ENCODE data around the gene WWP2.
A peak's percentile ranks its signal among the peaks of the same experiment; 100 is the strongest.
"Not testable (repeated sequence)": the region's sequence is repeated elsewhere in the genome, so short reads cannot be mapped to it uniquely, and the experiment has no call there.

The WWP2 gene

DNA sequence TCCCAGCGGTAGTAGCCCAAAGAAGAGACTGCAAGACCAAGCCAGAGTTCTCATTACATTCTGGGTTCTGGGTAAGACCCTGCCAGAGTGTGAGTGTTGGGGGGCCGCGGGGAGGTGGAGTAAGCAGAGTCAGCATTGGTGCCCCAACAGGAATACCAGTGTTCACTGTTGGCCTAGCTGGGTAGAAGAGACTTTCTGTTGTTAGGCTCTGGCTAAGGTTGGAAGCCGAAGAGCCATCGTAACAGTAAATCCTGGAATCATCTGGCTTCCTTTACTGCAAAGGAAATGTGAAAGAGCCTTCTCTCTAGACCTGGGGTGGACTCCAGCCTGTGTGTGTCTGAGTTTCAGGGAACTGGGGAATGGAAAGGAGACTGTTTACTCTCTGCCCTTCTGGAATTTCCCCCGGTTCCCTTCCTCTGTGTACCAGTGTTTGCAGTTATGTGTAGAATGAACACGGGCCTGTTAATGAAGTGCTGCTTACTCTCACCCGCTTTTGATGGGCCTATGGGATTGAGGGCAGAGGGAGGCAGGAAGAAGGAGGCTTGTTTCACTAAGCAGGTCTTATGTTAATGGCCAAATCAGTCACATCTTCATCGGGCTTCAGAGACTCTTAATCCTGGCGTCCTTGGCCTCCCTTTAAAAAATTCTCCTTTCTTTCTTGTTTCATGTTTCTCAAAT, 68.5 kb downstream of the WWP2 start:
- peak; percentile 19 for DNase-seq (ENCODE audit: low read depth, low spot score)

DNA sequence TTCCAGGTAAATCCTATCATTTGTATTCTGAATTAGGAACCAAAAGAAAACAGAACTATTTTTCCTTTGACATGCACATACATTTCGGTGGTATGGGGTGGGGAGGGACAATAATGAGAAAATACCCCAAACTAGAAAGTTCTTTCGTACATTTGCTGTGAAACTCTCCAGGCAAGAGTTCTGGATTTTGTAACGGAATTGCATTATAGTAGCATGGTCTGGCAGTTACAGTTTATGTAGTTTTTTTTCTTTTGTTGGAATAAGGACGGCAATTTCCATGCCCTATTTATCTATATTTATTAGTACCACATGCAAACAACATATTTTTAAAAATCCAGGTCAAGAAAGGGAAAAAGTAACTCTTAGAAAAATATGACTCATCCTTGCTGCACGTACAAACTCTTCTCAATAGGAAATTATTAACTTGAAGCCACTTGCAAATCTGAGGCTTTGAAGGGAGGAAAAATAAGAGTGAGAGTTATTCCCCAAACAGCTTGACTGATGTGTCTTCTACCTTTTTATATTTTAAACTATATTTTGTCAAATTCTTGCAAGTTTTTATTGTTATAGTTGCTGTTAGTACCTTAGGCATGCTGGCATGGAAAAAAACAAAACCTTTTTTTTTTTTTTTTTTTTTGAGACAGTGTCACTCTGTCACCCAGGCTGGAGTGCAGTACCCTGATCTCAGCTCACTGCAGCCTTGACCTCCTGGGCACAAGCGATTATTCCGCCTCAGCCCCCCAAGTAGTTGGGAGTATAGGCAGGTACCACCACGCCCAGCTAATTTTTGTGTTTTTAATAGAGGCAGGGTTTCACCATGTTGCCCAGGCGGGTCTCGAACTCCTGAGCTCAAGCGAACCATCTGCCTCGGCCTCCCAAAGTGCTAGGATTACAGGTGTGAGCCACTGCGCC, 69.3 kb downstream of the WWP2 start:
- DNase-seq (ENCODE audit: low read depth, low spot score): no peak

- no peak for DNase-seq (ENCODE audit: low read depth, low spot score)
Observed at GRCh38 chr16:69833357-69834282, 71.5 kb downstream of the WWP2 start.

GRCh38 chr16:69834807-69835466, 72.8 kb downstream of the WWP2 start:
- no peak for DNase-seq (ENCODE audit: low read depth, low spot score)

- DNase-seq (ENCODE audit: low read depth, low spot score): no peak
Observed at GRCh38 chr16:69836257-69836656, 74.1 kb downstream of the WWP2 start.

DNA sequence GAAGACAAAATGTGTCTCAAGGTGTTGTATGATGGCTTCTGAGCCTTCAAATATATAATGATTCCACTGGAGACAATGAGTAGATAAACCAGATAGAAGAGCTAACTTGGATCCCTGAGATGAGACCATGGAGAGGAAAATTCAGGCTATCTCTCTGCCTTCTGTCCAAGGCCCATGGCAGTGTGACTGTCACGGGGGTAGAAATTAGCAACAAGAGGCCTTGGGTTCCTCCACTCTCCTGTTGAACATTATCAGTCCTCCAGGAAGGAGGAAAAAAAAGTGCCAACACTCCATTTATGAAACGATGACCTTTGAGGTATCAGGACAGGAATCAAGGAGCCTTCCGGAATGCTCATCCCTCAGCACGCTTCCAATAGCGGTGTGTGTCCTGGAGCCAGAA, 75.2 kb downstream of the WWP2 start:
- DNase-seq (ENCODE audit: low read depth, low spot score): no peak

- DNase-seq (ENCODE audit: low read depth, low spot score): no peak
Observed at GRCh38 chr16:69838489-69838888, 76.4 kb downstream of the WWP2 start.

GRCh38 chr16:69839240-69839688, 77.1 kb downstream of the WWP2 start:
- DNase-seq (ENCODE audit: low read depth, low spot score): no peak

GRCh38 chr16:69839798-69840409, 77.8 kb downstream of the WWP2 start:
- peak; percentile 32 for DNase-seq (ENCODE audit: low read depth, low spot score)

DNA sequence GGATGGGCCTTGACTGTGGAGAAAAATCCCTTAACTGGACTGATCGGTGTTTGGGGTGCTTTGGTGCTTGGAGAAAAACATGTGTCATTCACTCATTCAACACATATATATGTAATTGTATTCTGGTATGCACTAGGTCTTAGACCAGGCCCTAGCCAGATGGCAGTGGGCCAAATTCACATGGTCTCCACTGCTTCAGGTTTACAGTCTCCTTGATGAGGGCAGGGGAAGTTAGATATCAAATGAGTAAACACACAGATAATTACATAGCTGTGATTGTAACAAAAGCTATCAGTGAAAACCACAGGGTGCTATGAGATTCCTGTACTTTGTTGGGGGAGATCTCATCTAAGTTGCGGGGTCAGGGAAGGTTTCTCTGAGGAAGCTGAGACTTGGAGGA, 78.8 kb downstream of the WWP2 start:
- peak; percentile 38 for DNase-seq (ENCODE audit: low read depth, low spot score)

- DNase-seq (ENCODE audit: low read depth, low spot score): no peak
Observed at GRCh38 chr16:69844441-69844840, 82.3 kb downstream of the WWP2 start.

- DNase-seq (ENCODE audit: low read depth, low spot score): no peak
Observed at GRCh38 chr16:69845181-69845580, 83.0 kb downstream of the WWP2 start.

GRCh38 chr16:69847643-69848042, 85.5 kb downstream of the WWP2 start:
- DNase-seq (ENCODE audit: low read depth, low spot score): no peak

GRCh38 chr16:69848637-69849545, 86.8 kb downstream of the WWP2 start:
- peak; percentile 93 for DNase-seq (ENCODE audit: low read depth, low spot score)

DNA sequence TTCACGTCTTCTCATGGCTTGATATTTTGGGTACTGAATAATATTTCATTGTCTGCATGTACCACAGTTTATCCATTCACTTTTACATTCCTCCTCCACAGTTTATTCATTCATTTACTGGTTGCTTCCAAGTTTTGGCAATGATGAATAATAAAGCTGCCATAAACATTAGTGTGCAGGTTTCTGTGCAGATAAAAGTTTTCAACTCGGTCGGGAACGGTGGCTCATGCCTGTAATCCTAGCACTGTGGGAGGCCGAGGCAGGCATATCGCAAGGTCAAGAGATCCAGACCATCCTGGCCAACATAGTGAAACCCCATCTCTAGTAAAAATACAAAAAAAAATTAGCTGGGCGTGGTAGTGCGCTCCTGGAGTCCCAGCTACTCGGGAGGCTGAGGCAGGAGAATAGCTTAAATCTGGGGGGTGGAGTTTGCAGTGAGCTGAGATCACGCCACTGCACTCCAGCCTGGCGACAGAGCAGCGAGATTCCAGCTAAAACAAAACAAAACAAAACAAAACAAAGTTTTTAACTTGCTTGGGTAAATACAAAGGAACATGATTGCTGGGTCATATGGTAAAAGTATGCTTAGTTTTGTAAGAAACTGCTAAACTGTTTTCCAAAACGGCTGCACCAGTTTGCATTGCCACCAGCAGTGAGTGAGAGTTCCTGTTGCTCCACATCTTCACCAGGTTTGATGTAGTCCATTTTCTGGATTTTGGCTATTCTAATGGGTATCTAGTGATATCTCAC, 89.5 kb downstream of the WWP2 start:
- DNase-seq (ENCODE audit: low read depth, low spot score): no peak

GRCh38 chr16:69852815-69853214, 90.7 kb downstream of the WWP2 start:
- DNase-seq (ENCODE audit: low read depth, low spot score): no peak

- DNase-seq (ENCODE audit: low read depth, low spot score): no peak
Observed at GRCh38 chr16:69853481-69853880, 91.3 kb downstream of the WWP2 start.

DNA sequence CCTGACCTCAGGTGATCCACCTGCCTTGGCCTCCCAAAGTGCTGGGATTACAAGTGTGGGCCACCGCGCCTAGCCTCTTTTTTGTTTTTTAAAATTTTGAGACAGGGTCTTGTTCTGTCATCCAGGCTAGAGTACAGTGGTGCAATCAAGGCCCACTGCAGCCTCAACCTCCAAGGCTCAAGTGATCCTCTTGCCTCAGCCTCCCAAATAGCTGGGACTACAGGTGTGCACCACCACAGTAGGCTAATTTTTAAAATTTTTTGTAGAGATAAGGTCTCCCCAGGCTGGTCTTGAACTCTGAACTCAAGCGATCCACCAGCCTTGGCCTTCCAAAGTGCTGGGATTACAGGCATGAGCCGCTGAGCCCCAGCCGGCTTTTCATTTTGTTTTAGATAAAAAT, 92.6 kb downstream of the WWP2 start:
- DNase-seq (ENCODE audit: low read depth, low spot score): not testable (repeated sequence)

DNA sequence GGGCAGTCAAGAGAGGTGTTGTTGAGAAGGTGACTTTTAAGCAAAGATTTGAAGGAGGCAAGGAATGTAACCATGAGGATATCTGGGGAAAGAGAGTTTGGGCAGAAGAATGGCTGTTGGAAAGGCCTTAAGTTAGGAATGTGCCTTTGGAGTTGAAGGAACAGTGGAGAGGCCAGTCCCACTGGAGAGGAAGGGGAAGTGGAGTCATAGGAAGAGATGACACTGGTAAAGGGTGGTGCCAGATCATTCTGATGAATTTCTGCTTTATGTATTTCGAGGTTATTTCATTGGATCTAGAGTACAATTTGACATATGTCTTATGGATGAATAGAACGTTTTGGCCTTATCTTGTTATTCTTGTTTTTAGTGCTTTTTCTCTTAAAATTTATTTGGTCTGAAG, 93.5 kb downstream of the WWP2 start:
- DNase-seq (ENCODE audit: low read depth, low spot score): no peak
